Measurements from ENCODE around the gene PFDN5.
A peak's percentile ranks its signal among the peaks of the same experiment; 100 is the strongest.

PFDN5 gene

DNA sequence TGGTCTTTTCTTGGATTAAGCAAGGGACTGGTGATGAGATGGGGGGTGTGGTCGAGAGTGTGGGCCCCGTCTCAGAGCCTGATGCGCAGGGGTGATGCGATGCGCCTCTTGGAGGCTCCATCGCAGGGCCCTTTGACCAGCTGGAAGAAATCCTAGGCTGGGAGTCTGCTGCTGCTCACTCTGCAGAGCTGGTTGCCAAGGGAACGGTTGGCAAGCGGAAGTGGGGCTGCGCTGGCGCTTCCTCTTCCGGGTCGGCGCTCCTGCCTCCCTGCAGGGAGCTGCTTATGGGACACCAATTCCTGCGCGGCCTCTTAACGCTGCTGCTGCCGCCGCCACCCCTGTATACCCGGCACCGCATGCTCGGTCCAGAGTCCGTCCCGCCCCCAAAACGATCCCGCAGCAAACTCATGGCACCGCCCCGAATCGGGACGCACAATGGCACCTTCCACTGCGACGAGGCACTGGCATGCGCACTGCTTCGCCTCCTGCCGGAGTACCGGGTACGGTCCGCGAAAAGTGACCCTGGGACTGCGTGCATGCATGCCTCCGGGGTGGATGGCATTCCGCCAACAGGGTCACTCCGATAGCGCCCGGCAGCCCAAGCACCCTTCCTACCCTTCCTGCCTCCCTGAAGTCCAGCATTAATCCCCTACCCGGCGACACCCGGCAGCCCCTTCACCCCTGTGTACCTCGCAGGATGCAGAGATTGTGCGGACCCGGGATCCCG, 4.3 kb downstream of the PFDN5 start, which contains the start of gene MYG1:
Gene MYG1, plus strand, starts transcription at position 242 of the 727 bp plus-strand sequence. Its CDS starts 43 bp downstream, at position 285.
- DNase-seq (ENCODE audit: low read depth) = peak; percentile 95
- peak within 1 kb of the TSS; percentile 93 for H3K4me3 ChIP-seq (ENCODE audit: low read depth, low read length)
- TF ChIP-seq POLR2A (IDR thresholded peaks at IDR 0.05; ENCODE audit: extremely low read depth, insufficient read length) = peak; percentile 80
- TF ChIP-seq MYC (IDR thresholded peaks at IDR 0.05; ENCODE audit: low read depth, low read length) = peak; percentile 62; the same call in 1 of the 2 replicates
- TF ChIP-seq, protein P1, sequence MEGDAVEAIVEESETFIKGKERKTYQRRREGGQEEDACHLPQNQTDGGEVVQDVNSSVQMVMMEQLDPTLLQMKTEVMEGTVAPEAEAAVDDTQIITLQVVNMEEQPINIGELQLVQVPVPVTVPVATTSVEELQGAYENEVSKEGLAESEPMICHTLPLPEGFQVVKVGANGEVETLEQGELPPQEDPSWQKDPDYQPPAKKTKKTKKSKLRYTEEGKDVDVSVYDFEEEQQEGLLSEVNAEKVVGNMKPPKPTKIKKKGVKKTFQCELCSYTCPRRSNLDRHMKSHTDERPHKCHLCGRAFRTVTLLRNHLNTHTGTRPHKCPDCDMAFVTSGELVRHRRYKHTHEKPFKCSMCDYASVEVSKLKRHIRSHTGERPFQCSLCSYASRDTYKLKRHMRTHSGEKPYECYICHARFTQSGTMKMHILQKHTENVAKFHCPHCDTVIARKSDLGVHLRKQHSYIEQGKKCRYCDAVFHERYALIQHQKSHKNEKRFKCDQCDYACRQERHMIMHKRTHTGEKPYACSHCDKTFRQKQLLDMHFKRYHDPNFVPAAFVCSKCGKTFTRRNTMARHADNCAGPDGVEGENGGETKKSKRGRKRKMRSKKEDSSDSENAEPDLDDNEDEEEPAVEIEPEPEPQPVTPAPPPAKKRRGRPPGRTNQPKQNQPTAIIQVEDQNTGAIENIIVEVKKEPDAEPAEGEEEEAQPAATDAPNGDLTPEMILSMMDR (IDR thresholded peaks at IDR 0.05; ENCODE audit: low read depth, low read length) = no peak
- TF ChIP-seq MAX (IDR thresholded peaks at IDR 0.05; ENCODE audit: low read depth, low read length) = peak; percentile 53

DNA sequence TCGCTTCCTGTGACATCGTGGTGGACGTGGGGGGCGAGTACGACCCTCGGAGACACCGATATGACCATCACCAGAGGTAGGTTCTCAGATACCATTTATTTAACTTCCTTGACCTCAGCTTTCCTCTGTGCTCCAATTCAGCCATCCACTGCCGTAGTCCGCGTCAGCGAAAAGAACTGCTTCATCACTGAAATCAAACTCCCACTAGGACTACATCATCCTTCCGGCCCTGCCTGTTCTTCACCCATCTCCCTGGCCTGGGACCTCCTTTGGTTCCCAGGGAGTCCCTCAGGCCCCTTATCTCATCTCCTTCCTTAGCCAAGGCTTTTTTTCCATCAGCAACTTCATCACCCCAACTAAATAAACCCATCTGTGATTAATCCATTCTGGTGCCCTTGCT, 4.8 kb downstream of the PFDN5 start:
- H3K4me3 ChIP-seq (ENCODE audit: low read depth, low read length) = peak overlapping the region; percentile 93
- TF ChIP-seq, protein P1 (IDR thresholded peaks at IDR 0.05; ENCODE audit: low read depth, low read length) = no peak
- TF ChIP-seq MYC (IDR thresholded peaks at IDR 0.05; ENCODE audit: low read depth, low read length) (no peak), POLR2A (IDR thresholded peaks at IDR 0.05; ENCODE audit: extremely low read depth, insufficient read length) (no peak), MAX (IDR thresholded peaks at IDR 0.05; ENCODE audit: low read depth, low read length) (no peak)
- peak; percentile 35 for DNase-seq (ENCODE audit: low read depth)

DNA sequence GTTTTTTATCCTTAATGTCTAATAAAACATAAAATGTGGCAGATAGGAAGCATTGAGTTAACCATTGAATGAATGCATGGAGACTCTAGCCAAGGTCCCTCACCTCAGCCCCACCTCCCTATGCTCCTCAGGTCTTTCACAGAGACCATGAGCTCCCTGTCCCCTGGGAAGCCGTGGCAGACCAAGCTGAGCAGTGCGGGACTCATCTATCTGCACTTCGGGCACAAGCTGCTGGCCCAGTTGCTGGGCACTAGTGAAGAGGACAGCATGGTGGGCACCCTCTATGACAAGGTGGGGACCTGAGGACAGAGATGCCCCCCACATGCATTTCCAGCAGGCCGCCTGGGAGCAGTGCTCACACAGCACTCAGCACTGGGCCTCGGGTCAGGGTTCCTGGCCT, 7.6 kb downstream of the PFDN5 start:
- DNase-seq (ENCODE audit: low read depth) = no peak
- TF ChIP-seq, protein P1 (IDR thresholded peaks at IDR 0.05; ENCODE audit: low read depth, low read length) = no peak
- no peak for TF ChIP-seq MAX (IDR thresholded peaks at IDR 0.05; ENCODE audit: low read depth, low read length)
- TF ChIP-seq MYC (IDR thresholded peaks at IDR 0.05; ENCODE audit: low read depth, low read length) = no peak
- TF ChIP-seq POLR2A (IDR thresholded peaks at IDR 0.05; ENCODE audit: extremely low read depth, insufficient read length) = no peak

DNA sequence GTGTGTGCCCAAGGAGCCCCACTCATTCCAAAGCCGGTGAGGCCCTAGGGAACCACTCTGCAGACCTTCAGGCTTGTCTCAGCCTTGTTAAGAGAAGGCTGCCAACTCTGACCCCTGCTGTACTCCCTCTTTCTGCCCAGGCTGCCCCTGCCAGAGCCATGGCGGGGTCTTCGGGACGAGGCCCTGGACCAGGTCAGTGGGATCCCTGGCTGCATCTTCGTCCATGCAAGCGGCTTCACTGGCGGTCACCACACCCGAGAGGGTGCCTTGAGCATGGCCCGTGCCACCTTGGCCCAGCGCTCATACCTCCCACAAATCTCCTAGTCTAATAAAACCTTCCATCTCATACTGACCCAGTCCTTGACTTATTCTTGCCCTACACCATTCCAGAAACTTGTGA, 11.5 kb downstream of the PFDN5 start:
- H3K4me3 ChIP-seq (ENCODE audit: low read depth, low read length) = no peak overlapping the region
- DNase-seq (ENCODE audit: low read depth) = no peak
- TF ChIP-seq MYC (IDR thresholded peaks at IDR 0.05; ENCODE audit: low read depth, low read length) = no peak
- no peak for TF ChIP-seq POLR2A (IDR thresholded peaks at IDR 0.05; ENCODE audit: extremely low read depth, insufficient read length)
- no peak for TF ChIP-seq MAX (IDR thresholded peaks at IDR 0.05; ENCODE audit: low read depth, low read length)
- TF ChIP-seq, protein P1 (IDR thresholded peaks at IDR 0.05; ENCODE audit: low read depth, low read length) = no peak

More for the DNA sequence above, 7.6 kb downstream of the PFDN5 start:
- no peak overlapping the region for H3K4me3 ChIP-seq (ENCODE audit: low read depth, low read length)

DNA sequence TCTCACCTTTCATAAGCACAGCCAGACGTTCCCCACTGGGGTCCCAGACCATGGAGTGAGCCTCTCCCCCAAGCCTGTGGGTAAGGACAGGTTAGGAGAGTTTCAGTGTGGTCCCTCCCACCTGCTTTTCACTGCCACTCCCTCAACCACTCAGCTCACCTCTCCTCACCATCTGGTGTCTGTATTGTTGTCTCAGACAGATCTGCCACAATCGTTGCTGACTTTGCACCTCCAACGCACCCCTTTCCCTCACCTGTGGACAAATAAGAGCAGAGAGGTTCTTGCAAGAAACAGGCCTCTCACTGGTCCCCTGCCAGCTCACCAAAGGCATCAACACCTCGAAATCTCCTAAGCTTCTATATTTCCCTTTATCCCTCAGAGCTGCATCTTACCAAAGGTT, 12.9 kb downstream of the PFDN5 start:
- DNase-seq (ENCODE audit: low read depth) = no peak
- TF ChIP-seq POLR2A (IDR thresholded peaks at IDR 0.05; ENCODE audit: extremely low read depth, insufficient read length) (no peak), MYC (IDR thresholded peaks at IDR 0.05; ENCODE audit: low read depth, low read length) (no peak), MAX (IDR thresholded peaks at IDR 0.05; ENCODE audit: low read depth, low read length) (no peak)
- TF ChIP-seq, protein P1 (IDR thresholded peaks at IDR 0.05; ENCODE audit: low read depth, low read length) = no peak

More for the DNA sequence above, 12.9 kb downstream of the PFDN5 start:
- no peak overlapping the region for H3K4me3 ChIP-seq (ENCODE audit: low read depth, low read length)
